Activated CD8-positive, alpha-beta T cell treated with anti-CD3 and anti-CD28 coated beads for 36 hours (primary cell): Measurements from ENCODE around the gene MAVS. TPM values are rescaled to one million over a fixed set of nuclear protein-coding genes. Genes with fewer than 3 reads are reported as not detected.

Source experiments
- ATAC-seq: fragments of 200-7000 bp; cut with Tn5 transposase; one replicate; pipeline ENCODE4 v1.10.0; 2021; ENCODE audit warnings: mild to moderate bottlenecking, moderate library complexity
- CTCF ChIA-PET: fragments of 350-600 bp; sonication (Branson Sonifier 250); formaldehyde crosslinking; loops from one replicate; lab custom pipeline; 2021; ENCODE audit warnings: antibody characterized with exemption; lab: Charles Lee
- POLR2A ChIA-PET: fragments of 350-600 bp; sonication (Branson Sonifier 250); formaldehyde crosslinking; loops from one replicate; lab custom pipeline; 2021; ENCODE audit warnings: antibody characterized with exemption; lab: Charles Lee
- DNase-seq: peaks from one replicate; pipeline ENCODE4 v3.0.0-alpha.2; 2020
- H3K27ac Mint-ChIP-seq: one replicate; pipeline ENCODE4 v1.8.0; 2021; ENCODE audit warnings: mild to moderate bottlenecking, mixed read lengths
- H3K27me3 Mint-ChIP-seq: one replicate; pipeline ENCODE4 v1.8.0; 2021; ENCODE audit warnings: mixed read lengths
- H3K36me3 Mint-ChIP-seq: one replicate; pipeline ENCODE4 v1.8.0; 2021; ENCODE audit warnings: low read depth, mixed read lengths
- H3K4me1 Mint-ChIP-seq: one replicate; pipeline ENCODE4 v1.8.0; 2021; ENCODE audit warnings: low read depth, mixed read lengths
- H3K4me3 Mint-ChIP-seq: one replicate; pipeline ENCODE4 v1.8.0; 2021; ENCODE audit warnings: mild to moderate bottlenecking, moderate library complexity, mixed read lengths
- H3K9me3 Mint-ChIP-seq: one replicate; pipeline ENCODE4 v1.8.0; 2021; ENCODE audit warnings: mixed read lengths
- intact Hi-C: fragments of 100-400 bp; cut with micrococcal nuclease; formaldehyde crosslinking; loops from one replicate; pipeline ENCODE4 v1.10.0; 2022
- total RNA-seq, 2 experiments: library from RNA; stranded (reverse); gene quantifications; one replicate each; pipeline ENCODE4 v1.2.3, GENCODE V29; 2021
- TF ChIP-seq, protein P1 (sequence below): fragments of 200-600 bp; IDR thresholded peaks from one replicate; pipeline ENCODE4 v1.8.0; 2022; ENCODE audit warnings: antibody characterized with exemption, mild to moderate bottlenecking

The MAVS gene
- total RNA-seq, 2 experiments from 2014 or later = 17.0 to 17.5 TPM

DNA sequence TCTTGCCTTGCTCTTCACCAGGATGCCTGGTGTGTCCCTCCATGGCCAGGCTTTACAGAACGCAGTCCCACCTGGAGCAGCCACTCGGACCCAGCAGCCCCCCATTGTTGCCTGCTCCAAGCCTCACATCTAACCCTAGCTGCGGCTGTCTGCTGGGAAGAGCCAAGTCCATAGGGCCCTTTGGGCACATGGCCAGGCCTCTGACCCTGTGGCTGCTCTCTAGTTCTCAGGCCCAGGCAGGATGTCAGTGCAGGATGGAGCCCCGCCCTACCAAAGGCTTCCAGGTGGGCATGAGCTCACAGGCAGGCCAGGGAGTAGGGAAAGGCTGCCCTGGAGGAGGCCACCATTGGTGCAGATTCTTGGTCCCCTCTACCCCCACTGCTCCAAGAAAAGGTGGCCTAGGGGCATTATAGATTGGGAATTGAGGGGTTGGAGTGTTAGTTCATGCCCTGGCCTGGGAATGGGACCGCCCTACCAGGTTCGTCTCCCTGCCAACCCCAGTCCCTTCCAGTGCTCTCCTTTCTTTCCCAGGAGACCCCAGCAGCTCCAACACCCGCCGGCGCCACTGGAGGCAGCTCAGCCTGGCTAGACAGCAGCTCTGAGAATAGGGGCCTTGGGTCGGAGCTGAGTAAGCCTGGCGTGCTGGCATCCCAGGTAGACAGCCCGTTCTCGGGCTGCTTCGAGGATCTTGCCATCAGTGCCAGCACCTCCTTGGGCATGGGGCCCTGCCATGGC is 18.7 kb downstream of the MAVS start:
- H3K4me1 Mint-ChIP-seq = no peaks in the 10 kb centered on the region
- intact Hi-C loops = no loop called here
- H3K9me3 Mint-ChIP-seq = no peaks in the 10 kb centered on the region
- no peak overlapping the region for H3K27ac Mint-ChIP-seq
- H3K36me3 Mint-ChIP-seq = peaks cover 37% of the 10 kb centered on the region
- POLR2A ChIA-PET = no interaction called here
- no peak for DNase-seq
- CTCF ChIA-PET = interaction anchor here (1.1 to 1.7 kb wide), 2 partner anchors 10 to 78 kb away, joined by 3 to 5 read pairs; no protein-coding TSS in a partner anchor
- H3K27me3 Mint-ChIP-seq = no peaks in the 10 kb centered on the region
- TF ChIP-seq, protein P1, sequence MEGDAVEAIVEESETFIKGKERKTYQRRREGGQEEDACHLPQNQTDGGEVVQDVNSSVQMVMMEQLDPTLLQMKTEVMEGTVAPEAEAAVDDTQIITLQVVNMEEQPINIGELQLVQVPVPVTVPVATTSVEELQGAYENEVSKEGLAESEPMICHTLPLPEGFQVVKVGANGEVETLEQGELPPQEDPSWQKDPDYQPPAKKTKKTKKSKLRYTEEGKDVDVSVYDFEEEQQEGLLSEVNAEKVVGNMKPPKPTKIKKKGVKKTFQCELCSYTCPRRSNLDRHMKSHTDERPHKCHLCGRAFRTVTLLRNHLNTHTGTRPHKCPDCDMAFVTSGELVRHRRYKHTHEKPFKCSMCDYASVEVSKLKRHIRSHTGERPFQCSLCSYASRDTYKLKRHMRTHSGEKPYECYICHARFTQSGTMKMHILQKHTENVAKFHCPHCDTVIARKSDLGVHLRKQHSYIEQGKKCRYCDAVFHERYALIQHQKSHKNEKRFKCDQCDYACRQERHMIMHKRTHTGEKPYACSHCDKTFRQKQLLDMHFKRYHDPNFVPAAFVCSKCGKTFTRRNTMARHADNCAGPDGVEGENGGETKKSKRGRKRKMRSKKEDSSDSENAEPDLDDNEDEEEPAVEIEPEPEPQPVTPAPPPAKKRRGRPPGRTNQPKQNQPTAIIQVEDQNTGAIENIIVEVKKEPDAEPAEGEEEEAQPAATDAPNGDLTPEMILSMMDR = no peak
- no peak overlapping the region for H3K4me3 Mint-ChIP-seq
- ATAC-seq = no peak

DNA sequence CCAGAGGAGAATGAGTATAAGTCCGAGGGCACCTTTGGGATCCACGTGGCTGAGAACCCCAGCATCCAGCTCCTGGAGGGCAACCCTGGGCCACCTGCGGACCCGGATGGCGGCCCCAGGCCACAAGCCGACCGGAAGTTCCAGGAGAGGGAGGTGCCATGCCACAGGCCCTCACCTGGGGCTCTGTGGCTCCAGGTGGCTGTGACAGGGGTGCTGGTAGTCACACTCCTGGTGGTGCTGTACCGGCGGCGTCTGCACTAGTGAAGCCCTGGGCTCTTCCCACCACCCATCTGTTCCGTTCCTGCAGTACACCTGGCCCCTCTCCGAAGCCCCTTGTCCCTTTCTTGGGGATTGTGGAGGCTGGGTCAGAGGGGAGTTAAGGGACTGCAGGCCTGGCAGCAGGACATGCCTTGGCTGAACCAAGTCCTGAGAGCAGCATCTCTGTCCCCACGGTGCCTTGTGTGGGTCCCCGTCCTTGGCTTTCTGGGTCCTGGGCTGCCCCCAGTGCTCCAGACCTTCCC is 19.3 kb downstream of the MAVS start:
- TF ChIP-seq, protein P1 = no peak
- ATAC-seq (no peak), DNase-seq (no peak)
- Mint-ChIP-seq H3K27me3 (no peaks in the 10 kb centered on the region), H3K4me1 (no peaks in the 10 kb centered on the region), H3K9me3 (no peaks in the 10 kb centered on the region), H3K36me3 (peaks cover 37% of the 10 kb centered on the region), H3K4me3 (no peak overlapping the region), H3K27ac (no peak overlapping the region)
- intact Hi-C loops = no loop called here
- ChIA-PET POLR2A (no interaction called here), CTCF (interaction anchor here (1.1 to 2.6 kb wide), 3 partner anchors 11 to 78 kb away, joined by 3 to 14 read pairs (median 5); no protein-coding TSS in a partner anchor)

DNA sequence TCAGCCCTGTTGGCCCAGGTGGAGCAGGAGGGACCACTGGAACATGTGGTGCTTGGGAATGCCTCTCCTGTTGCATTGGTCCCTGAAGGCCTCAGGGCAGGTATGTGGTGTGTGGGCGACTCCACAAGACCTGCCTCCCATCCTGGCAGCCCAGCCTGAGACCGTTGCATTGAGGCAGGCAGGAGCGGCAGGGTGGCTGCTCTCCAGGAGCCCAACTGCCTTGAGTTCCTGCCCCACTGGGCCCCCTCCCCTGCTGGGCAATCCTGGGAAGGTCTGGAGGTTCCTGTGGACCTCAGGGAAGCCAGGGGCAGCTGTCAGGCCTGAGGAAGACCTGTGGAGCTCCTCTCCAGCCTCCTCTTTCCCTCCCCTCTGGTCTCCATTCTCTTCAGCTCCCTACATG is 19.8 kb downstream of the MAVS start:
- CTCF ChIA-PET = interaction anchor here (1.1 to 2.6 kb wide), 3 partner anchors 11 to 126 kb away, joined by 3 to 14 read pairs (median 3); no protein-coding TSS in a partner anchor
- H3K4me3 Mint-ChIP-seq = no peak overlapping the region
- POLR2A ChIA-PET = interaction anchor here (0.6 kb wide), 1 partner anchor 205 kb away, joined by 3 read pairs; no protein-coding TSS in a partner anchor
- intact Hi-C loops = no loop called here
- H3K36me3 Mint-ChIP-seq = peaks cover 33% of the 10 kb centered on the region
- no peak for ATAC-seq
- TF ChIP-seq, protein P1 = no peak
- H3K27ac Mint-ChIP-seq = no peak overlapping the region
- DNase-seq = no peak
- no peaks in the 10 kb centered on the region for H3K27me3 Mint-ChIP-seq
- no peaks in the 10 kb centered on the region for H3K9me3 Mint-ChIP-seq
- no peaks in the 10 kb centered on the region for H3K4me1 Mint-ChIP-seq

DNA sequence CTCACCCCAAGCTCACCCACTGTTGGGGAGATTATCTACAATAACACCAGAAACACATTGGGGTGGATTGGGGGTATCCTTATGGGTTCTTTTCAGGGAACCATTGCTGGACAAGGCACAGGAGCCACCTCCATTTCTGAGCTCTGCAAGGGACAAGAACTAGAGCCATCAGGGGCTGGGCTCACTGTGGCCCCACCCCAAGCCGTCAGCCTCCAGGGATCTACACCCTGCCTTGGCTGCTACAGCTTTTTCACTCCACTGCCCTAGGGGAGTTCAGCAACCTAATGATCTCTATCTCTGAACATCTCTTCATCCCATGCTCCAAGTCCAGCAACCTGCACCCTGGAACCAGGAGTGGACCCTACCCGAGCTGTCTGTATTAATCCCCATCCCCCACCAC is 21.2 kb downstream of the MAVS start:
- TF ChIP-seq, protein P1 = no peak
- ATAC-seq = no peak
- H3K36me3 Mint-ChIP-seq = peaks cover 22% of the 10 kb centered on the region
- CTCF ChIA-PET = interaction anchor here (1.2 to 2.6 kb wide), 4 partner anchors 13 to 157 kb away, joined by 3 to 14 read pairs (median 6); partner anchors contain the start of gene CENPB
- no peaks in the 10 kb centered on the region for H3K4me1 Mint-ChIP-seq
- no peak overlapping the region for H3K27ac Mint-ChIP-seq
- no peaks in the 10 kb centered on the region for H3K27me3 Mint-ChIP-seq
- no peak for DNase-seq
- intact Hi-C loops = no loop called here
- POLR2A ChIA-PET = interaction anchor here (0.5 kb wide), 1 partner anchor 366 kb away, joined by 3 read pairs; no protein-coding TSS in a partner anchor
- no peak overlapping the region for H3K4me3 Mint-ChIP-seq
- H3K9me3 Mint-ChIP-seq = no peaks in the 10 kb centered on the region
